ENCODE data around the gene HELZ. TPM values are rescaled to one million over a fixed set of nuclear protein-coding genes. Genes with fewer than 3 reads are reported as not detected.

HELZ gene
- total RNA-seq, 4 donors from 2014 or later: 47.3 to 95.4 (median 61.3) TPM

- WGBS, 2 donors: 84 to 86% methylated on average over 4 of the region's 4 CpGs
- H3K27me3 ChIP-seq: no peaks in the 10 kb centered on the region
- peaks cover 0 to 44% (median 6%) of the 10 kb centered on the region in 3 donors for H3K36me3 ChIP-seq
- no peaks in the 10 kb centered on the region for H3K9me3 ChIP-seq
- H3K27ac ChIP-seq: no peak overlapping the region
- no peaks in the 10 kb centered on the region for H3K4me1 ChIP-seq
- no peak overlapping the region for H3K4me3 ChIP-seq
- DNase-seq (ENCODE audit: low spot score in 2 of 2): no peak
- TF ChIP-seq EP300 (IDR thresholded peaks at IDR 0.05) (no peak), CTCF (IDR thresholded peaks at IDR 0.05) (no peak), POLR2A (IDR thresholded peaks at IDR 0.05) (no peak)
Measured at GRCh38 chr17:67178555-67178954, 66.4 kb downstream of the HELZ start.

DNA sequence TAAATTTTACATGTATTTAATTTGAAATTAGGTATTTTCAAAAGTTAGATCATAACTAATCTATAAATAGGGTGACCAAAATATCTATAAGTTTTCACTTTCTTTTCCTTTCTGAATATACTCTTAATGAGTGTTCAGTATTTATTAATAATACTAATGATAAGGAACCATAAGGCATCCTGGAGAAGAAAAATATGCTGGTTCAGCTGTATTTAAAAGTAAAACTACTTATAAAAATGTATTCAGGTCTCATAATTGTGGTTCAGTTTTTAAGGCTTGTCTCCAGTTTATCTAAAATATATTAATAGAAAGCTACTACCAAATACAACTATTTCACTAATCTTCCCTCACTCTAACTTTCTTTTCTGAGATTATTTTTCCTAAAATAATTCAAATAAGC is 67.3 kb downstream of the HELZ start:
- H3K4me3 ChIP-seq: no peak overlapping the region
- DNase-seq (ENCODE audit: low spot score in 2 of 2): no peak
- peaks cover 0 to 46% (median 6%) of the 10 kb centered on the region in 3 donors for H3K36me3 ChIP-seq
- H3K27ac ChIP-seq: no peak overlapping the region
- no peaks in the 10 kb centered on the region for H3K27me3 ChIP-seq
- H3K4me1 ChIP-seq: no peaks in the 10 kb centered on the region
- H3K9me3 ChIP-seq: no peaks in the 10 kb centered on the region
- TF ChIP-seq EP300 (IDR thresholded peaks at IDR 0.05) (no peak), CTCF (IDR thresholded peaks at IDR 0.05) (no peak), POLR2A (IDR thresholded peaks at IDR 0.05) (no peak)

- Histone ChIP-seq H3K36me3 (peaks cover 0 to 49% (median 13%) of the 10 kb centered on the region in 3 donors), H3K4me1 (no peaks in the 10 kb centered on the region), H3K27ac (no peak overlapping the region), H3K4me3 (no peak overlapping the region), H3K27me3 (no peaks in the 10 kb centered on the region), H3K9me3 (no peaks in the 10 kb centered on the region)
- DNase-seq (ENCODE audit: low spot score in 2 of 2): no peak
- WGBS, 2 donors: 97 to 99% methylated on average over 5 of the region's 5 CpGs
- TF ChIP-seq POLR2A (IDR thresholded peaks at IDR 0.05): no peak
- no peak for TF ChIP-seq CTCF (IDR thresholded peaks at IDR 0.05)
Measured at GRCh38 chr17:67174190-67174589, 70.8 kb downstream of the HELZ start.

GRCh38 chr17:67171560-67171959 is 73.4 kb downstream of the HELZ start:
- WGBS, 2 donors: 89% methylated on average over 4 of the region's 4 CpGs
- no peak for DNase-seq (ENCODE audit: low spot score in 2 of 2)
- H3K36me3 ChIP-seq: peaks cover 0 to 55% (median 7%) of the 10 kb centered on the region in 3 donors

DNA sequence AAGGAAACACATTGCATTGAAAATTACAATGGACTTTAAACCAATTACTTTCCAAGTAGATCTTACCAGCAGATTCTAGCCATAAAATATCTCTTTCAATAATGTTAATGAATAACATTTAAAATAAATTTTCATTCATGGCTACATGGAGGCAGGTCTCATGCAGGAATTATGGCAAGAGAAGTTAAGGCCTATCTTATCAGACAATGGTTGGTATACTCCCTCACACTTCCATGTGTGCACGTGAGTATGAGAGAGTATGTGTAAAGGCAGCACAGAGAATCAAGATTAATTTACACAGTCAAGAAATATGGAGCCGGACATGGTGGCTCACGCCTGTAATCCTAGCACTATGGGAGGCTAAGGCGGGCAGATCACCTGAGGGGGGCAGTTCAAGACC is 76.5 kb downstream of the HELZ start:
- peaks cover 0 to 69% (median 7%) of the 10 kb centered on the region in 3 donors for H3K36me3 ChIP-seq
- no peak for TF ChIP-seq CTCF (IDR thresholded peaks at IDR 0.05)
- TF ChIP-seq EP300 (IDR thresholded peaks at IDR 0.05): no peak
- TF ChIP-seq POLR2A (IDR thresholded peaks at IDR 0.05): no peak
- H3K4me3 ChIP-seq: no peak overlapping the region
- 96 to 97% methylated on average over 4 of the region's 4 CpGs for WGBS, 2 donors
- H3K4me1 ChIP-seq: no peaks in the 10 kb centered on the region
- no peak overlapping the region for H3K27ac ChIP-seq
- no peaks in the 10 kb centered on the region for H3K27me3 ChIP-seq
- H3K9me3 ChIP-seq: no peaks in the 10 kb centered on the region
- DNase-seq (ENCODE audit: low spot score in 2 of 2): no peak

More at GRCh38 chr17:67171560-67171959, 73.4 kb downstream of the HELZ start:
- H3K9me3 ChIP-seq: no peaks in the 10 kb centered on the region
- no peaks in the 10 kb centered on the region for H3K4me1 ChIP-seq
- H3K4me3 ChIP-seq: no peak overlapping the region
- H3K27ac ChIP-seq: no peak overlapping the region
- TF ChIP-seq POLR2A (IDR thresholded peaks at IDR 0.05) (no peak), EP300 (IDR thresholded peaks at IDR 0.05) (no peak), CTCF (IDR thresholded peaks at IDR 0.05) (no peak)
- H3K27me3 ChIP-seq: no peaks in the 10 kb centered on the region
